Caco-2 (cell line): ENCODE measurements around the gene SLC25A4. TPM values are rescaled to one million over a fixed set of nuclear protein-coding genes. Genes with fewer than 3 reads are reported as not detected.

Experiments used
- BruUV-seq: library from RNA; stranded (reverse); fragments of 400-500 nt; replicated peaks from 2 replicates; lab custom pipeline; 2021; lab: Mats Ljungman, UMichigan
- CTCF ChIA-PET: fragments of 300-600 bp; sonication (Branson Sonifier 250); formaldehyde crosslinking; loops from one replicate; lab custom pipeline; 2022; ENCODE audit warnings: antibody characterized with exemption; lab: Charles Lee
- POLR2A ChIA-PET: fragments of 300-600 bp; sonication (Branson Sonifier 250); formaldehyde crosslinking; loops from one replicate; lab custom pipeline; 2022; ENCODE audit warnings: antibody characterized with exemption; lab: Charles Lee
- DNase-seq, 2 experiments: peaks; one replicate each; pipeline versions ENCODE4 v3.0.0 to v3.0.0-alpha.2; 2020 to 2022
- H3K27me3 ChIP-seq: replicated peaks from 2 replicates; pipeline ENCODE4 v1.6.0; 2011; ENCODE audit warnings: low read length; ENCODE audit not compliant: control insufficient read depth, insufficient read depth
- H3K36me3 ChIP-seq: 2 replicates; pipeline ENCODE4 v1.5.1; 2011; ENCODE audit warnings: low read length; ENCODE audit not compliant: control insufficient read depth, insufficient read depth
- H3K4me1 ChIP-seq: fragments of 250-450 bp; sonication (Bioruptor Pico); 2 replicates; pipeline ENCODE4 v1.5.1; 2020; ENCODE audit warnings: mild to moderate bottlenecking
- H3K4me3 ChIP-seq: 2 replicates; pipeline ENCODE4 v1.5.1; 2011; ENCODE audit warnings: low read depth, mild to moderate bottlenecking, control low read depth, low read length
- H3K9me3 ChIP-seq: fragments of 250-450 bp; sonication (Bioruptor Pico); 2 replicates; pipeline ENCODE4 v1.5.1; 2020; ENCODE audit warnings: mild to moderate bottlenecking, moderate library complexity
- H3K27ac Mint-ChIP-seq: one replicate; pipeline ENCODE4 v1.8.0; 2022; ENCODE audit warnings: mixed read lengths; ENCODE audit not compliant: unreplicated experiment
- H3K27me3 Mint-ChIP-seq: one replicate; pipeline ENCODE4 v1.8.0; 2022; ENCODE audit warnings: mixed read lengths; ENCODE audit not compliant: insufficient read depth, unreplicated experiment
- H3K36me3 Mint-ChIP-seq: one replicate; pipeline ENCODE4 v1.8.0; 2022; ENCODE audit warnings: mild to moderate bottlenecking, mixed read lengths; ENCODE audit not compliant: insufficient read depth, unreplicated experiment
- H3K4me1 Mint-ChIP-seq: one replicate; pipeline ENCODE4 v1.8.0; 2022; ENCODE audit warnings: low read depth, mixed read lengths; ENCODE audit not compliant: unreplicated experiment
- H3K4me3 Mint-ChIP-seq: one replicate; pipeline ENCODE4 v1.8.0; 2022; ENCODE audit warnings: mild to moderate bottlenecking, moderate library complexity, mixed read lengths; ENCODE audit not compliant: unreplicated experiment
- H3K9me3 Mint-ChIP-seq: one replicate; pipeline ENCODE4 v1.8.0; 2022; ENCODE audit warnings: mixed read lengths; ENCODE audit not compliant: unreplicated experiment
- intact Hi-C: fragments of 100-400 bp; cut with micrococcal nuclease; formaldehyde crosslinking; loops from one replicate; pipeline ENCODE4 v1.10.0; 2022; ENCODE audit not compliant: unreplicated experiment
- total RNA-seq: library from RNA; stranded (reverse); gene quantifications from 2 replicates; pipeline ENCODE4 v1.2.3, GENCODE V29; 2022
- TF ChIP-seq, protein P1 (sequence below), 2 experiments: fragments of 200-600 bp in 1 of 2; IDR thresholded peaks; 1 replicate in 1 of 2; 2 replicates in 1 of 2; pipeline versions ENCODE4 v1.5.1 to v1.8.0; 2011 to 2022; ENCODE audit warnings: antibody characterized with exemption in 1 of 2, control low read depth in 1 of 2, inconsistent platforms in 1 of 2, low read depth in 1 of 2, low read length in 1 of 2, mild to moderate bottlenecking in 1 of 2, moderate library complexity in 1 of 2; ENCODE audit not compliant: insufficient read depth in 1 of 2, severe bottlenecking in 1 of 2, unreplicated experiment in 1 of 2

Gene SLC25A4
- total RNA-seq, 1 experiment from 2014 or later = 24.1 TPM

DNA sequence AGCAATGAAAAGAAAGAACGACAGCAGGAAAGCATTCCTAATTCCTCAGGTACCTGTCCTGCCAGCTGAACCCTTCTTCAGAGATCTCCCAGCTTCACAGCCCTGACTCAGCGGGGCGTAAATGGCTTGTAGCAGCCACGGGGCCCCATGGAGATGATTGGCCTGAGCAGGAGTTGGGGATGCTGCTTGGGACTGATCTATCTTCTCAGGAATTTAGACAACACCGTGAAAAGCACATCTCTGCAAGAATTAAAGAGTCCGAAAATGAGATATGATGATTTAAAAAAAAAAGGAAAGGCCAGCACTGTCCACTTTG is 22.5 kb upstream of the SLC25A4 start:
- no peaks in the 10 kb centered on the region for H3K36me3 ChIP-seq
- TF ChIP-seq, protein P1, sequence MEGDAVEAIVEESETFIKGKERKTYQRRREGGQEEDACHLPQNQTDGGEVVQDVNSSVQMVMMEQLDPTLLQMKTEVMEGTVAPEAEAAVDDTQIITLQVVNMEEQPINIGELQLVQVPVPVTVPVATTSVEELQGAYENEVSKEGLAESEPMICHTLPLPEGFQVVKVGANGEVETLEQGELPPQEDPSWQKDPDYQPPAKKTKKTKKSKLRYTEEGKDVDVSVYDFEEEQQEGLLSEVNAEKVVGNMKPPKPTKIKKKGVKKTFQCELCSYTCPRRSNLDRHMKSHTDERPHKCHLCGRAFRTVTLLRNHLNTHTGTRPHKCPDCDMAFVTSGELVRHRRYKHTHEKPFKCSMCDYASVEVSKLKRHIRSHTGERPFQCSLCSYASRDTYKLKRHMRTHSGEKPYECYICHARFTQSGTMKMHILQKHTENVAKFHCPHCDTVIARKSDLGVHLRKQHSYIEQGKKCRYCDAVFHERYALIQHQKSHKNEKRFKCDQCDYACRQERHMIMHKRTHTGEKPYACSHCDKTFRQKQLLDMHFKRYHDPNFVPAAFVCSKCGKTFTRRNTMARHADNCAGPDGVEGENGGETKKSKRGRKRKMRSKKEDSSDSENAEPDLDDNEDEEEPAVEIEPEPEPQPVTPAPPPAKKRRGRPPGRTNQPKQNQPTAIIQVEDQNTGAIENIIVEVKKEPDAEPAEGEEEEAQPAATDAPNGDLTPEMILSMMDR (IDR thresholded peaks at IDR 0.05; ENCODE audit: insufficient read depth in 1 of 2, low read depth in 1 of 2, low read length in 1 of 2, severe bottlenecking in 1 of 2, unreplicated experiment in 1 of 2) = no peak
- H3K9me3 Mint-ChIP-seq = no peaks in the 10 kb centered on the region
- BruUV-seq = no TSS peak
- no peaks in the 10 kb centered on the region; the same call in 1 of the 2 replicates for H3K4me1 ChIP-seq
- no peak overlapping the region for H3K27ac Mint-ChIP-seq
- H3K27me3 Mint-ChIP-seq = peaks cover 5% of the 10 kb centered on the region
- intact Hi-C loops = no loop called here
- no peak overlapping the region for H3K4me3 ChIP-seq
- peaks cover 4% of the 10 kb centered on the region for H3K36me3 Mint-ChIP-seq
- ChIA-PET CTCF (interaction anchor here (0.9 kb wide), 1 partner anchor 14 kb away, joined by 3 read pairs; no protein-coding TSS in a partner anchor), POLR2A (no interaction called here)
- H3K27me3 ChIP-seq = no peaks in the 10 kb centered on the region
- H3K4me3 Mint-ChIP-seq = no peak overlapping the region
- H3K9me3 ChIP-seq = no peaks in the 10 kb centered on the region
- peaks cover 5% of the 10 kb centered on the region for H3K4me1 Mint-ChIP-seq
- no peak for DNase-seq

GRCh38 chr4:185122681-185123345 is 20.3 kb upstream of the SLC25A4 start:
- no peaks in the 10 kb centered on the region for H3K9me3 ChIP-seq
- peaks cover 5% of the 10 kb centered on the region for H3K27me3 Mint-ChIP-seq
- H3K4me3 ChIP-seq = no peak overlapping the region
- no peaks in the 10 kb centered on the region for H3K36me3 ChIP-seq
- CTCF ChIA-PET = interaction anchor here (0.6 kb wide), 1 partner anchor 342 kb away, joined by 3 read pairs; no protein-coding TSS in a partner anchor
- POLR2A ChIA-PET = no interaction called here
- H3K27me3 ChIP-seq = no peaks in the 10 kb centered on the region
- no peaks in the 10 kb centered on the region for H3K36me3 Mint-ChIP-seq
- intact Hi-C loops = no loop called here
- TF ChIP-seq, protein P1 (IDR thresholded peaks at IDR 0.05; ENCODE audit: insufficient read depth in 1 of 2, low read depth in 1 of 2, low read length in 1 of 2, severe bottlenecking in 1 of 2, unreplicated experiment in 1 of 2) = no peak
- no peaks in the 10 kb centered on the region for H3K9me3 Mint-ChIP-seq
- H3K4me1 Mint-ChIP-seq = no peaks in the 10 kb centered on the region
- H3K4me3 Mint-ChIP-seq = no peak overlapping the region
- BruUV-seq = no TSS peak
- no peak overlapping the region for H3K27ac Mint-ChIP-seq
- no peak for DNase-seq
- no peaks in the 10 kb centered on the region; the same call in 1 of the 2 replicates for H3K4me1 ChIP-seq

GRCh38 chr4:185124006-185124405 is 19.1 kb upstream of the SLC25A4 start:
- BruUV-seq = no TSS peak
- Histone ChIP-seq H3K9me3 (no peaks in the 10 kb centered on the region), H3K4me1 (no peaks in the 10 kb centered on the region; the same call in 1 of the 2 replicates), H3K36me3 (no peaks in the 10 kb centered on the region), H3K27me3 (no peaks in the 10 kb centered on the region), H3K4me3 (no peak overlapping the region)
- Mint-ChIP-seq H3K4me1 (no peaks in the 10 kb centered on the region), H3K36me3 (no peaks in the 10 kb centered on the region), H3K27me3 (peaks cover 5% of the 10 kb centered on the region), H3K27ac (no peak overlapping the region), H3K9me3 (no peaks in the 10 kb centered on the region), H3K4me3 (no peak overlapping the region)
- TF ChIP-seq, protein P1 (IDR thresholded peaks at IDR 0.05; ENCODE audit: insufficient read depth in 1 of 2, low read depth in 1 of 2, low read length in 1 of 2, severe bottlenecking in 1 of 2, unreplicated experiment in 1 of 2) = no peak
- intact Hi-C loops = no loop called here
- no peak for DNase-seq
- ChIA-PET POLR2A (no interaction called here), CTCF (no interaction called here)
